ENCODE data around the gene NXPH3.
A peak's percentile ranks its signal among the peaks of the same experiment; 100 is the strongest.

Gene NXPH3

GRCh38 chr17:49570540-49571242 is 5.0 kb upstream of the NXPH3 start:
- Histone ChIP-seq H3K4me3 (ENCODE audit: low read length) (peak overlapping the region; percentile 82), H3K9ac (ENCODE audit: low read length) (peak overlapping the region; percentile 30; the same call in 1 of the 2 replicates), H3K36me3 (replicated peaks; ENCODE audit: low read depth, low read length) (no peaks in the 10 kb centered on the region), H3K27ac (ENCODE audit: low read length) (no peak overlapping the region), H3K4me2 (ENCODE audit: low read length) (peak overlapping the region; percentile 82), H3K9me3 (ENCODE audit: insufficient read depth, low read length) (no peaks in the 10 kb centered on the region), H4K20me1 (ENCODE audit: insufficient read depth, low read length) (no peaks in the 10 kb centered on the region), H3K27me3 (ENCODE audit: low read depth, low read length) (peaks cover 33% of the 10 kb centered on the region), H2AFZ (ENCODE audit: low read depth, low read length) (peak overlapping the region; percentile 90), H3K4me1 (ENCODE audit: low read length) (peaks cover 14% of the 10 kb centered on the region), H3K79me2 (ENCODE audit: low read length) (no peaks in the 10 kb centered on the region)
- TF ChIP-seq CTCF (IDR thresholded peaks at IDR 0.05; ENCODE audit: low read depth, low read length) = no peak
- TF ChIP-seq EZH2phosphoT487 (IDR thresholded peaks at IDR 0.05; ENCODE audit: low read depth) = no peak

- Histone ChIP-seq H3K9me3 (ENCODE audit: insufficient read depth, low read length) (no peaks in the 10 kb centered on the region), H3K4me1 (ENCODE audit: low read length) (peaks cover 8% of the 10 kb centered on the region; the same call in 1 of the 2 replicates), H3K9ac (ENCODE audit: low read length) (no peak overlapping the region), H3K27me3 (ENCODE audit: low read depth, low read length) (peaks cover 30% of the 10 kb centered on the region), H3K79me2 (ENCODE audit: low read length) (no peaks in the 10 kb centered on the region), H2AFZ (ENCODE audit: low read depth, low read length) (no peak overlapping the region), H4K20me1 (ENCODE audit: insufficient read depth, low read length) (no peaks in the 10 kb centered on the region), H3K27ac (ENCODE audit: low read length) (no peak overlapping the region), H3K36me3 (replicated peaks; ENCODE audit: low read depth, low read length) (no peaks in the 10 kb centered on the region), H3K4me3 (ENCODE audit: low read length) (no peak overlapping the region), H3K4me2 (ENCODE audit: low read length) (0 out of 2 replicates have a peak overlapping the region, but pooled peaks have one; percentile 13)
- no peak for TF ChIP-seq EZH2phosphoT487 (IDR thresholded peaks at IDR 0.05; ENCODE audit: low read depth)
- TF ChIP-seq CTCF (IDR thresholded peaks at IDR 0.05; ENCODE audit: low read depth, low read length) = no peak
These were observed 4.4 kb upstream of the NXPH3 start for GRCh38 chr17:49571283-49571682.

- Histone ChIP-seq H2AFZ (ENCODE audit: low read depth, low read length) (no peak overlapping the region), H3K36me3 (replicated peaks; ENCODE audit: low read depth, low read length) (no peaks in the 10 kb centered on the region), H3K4me1 (ENCODE audit: low read length) (peaks cover 7% of the 10 kb centered on the region; the same call in 1 of the 2 replicates), H3K4me2 (ENCODE audit: low read length) (no peak overlapping the region), H3K79me2 (ENCODE audit: low read length) (no peaks in the 10 kb centered on the region), H3K9me3 (ENCODE audit: insufficient read depth, low read length) (no peaks in the 10 kb centered on the region), H3K27me3 (ENCODE audit: low read depth, low read length) (peaks cover 30% of the 10 kb centered on the region), H3K27ac (ENCODE audit: low read length) (no peak overlapping the region), H3K4me3 (ENCODE audit: low read length) (no peak overlapping the region), H4K20me1 (ENCODE audit: insufficient read depth, low read length) (no peaks in the 10 kb centered on the region), H3K9ac (ENCODE audit: low read length) (no peak overlapping the region)
- TF ChIP-seq CTCF (IDR thresholded peaks at IDR 0.05; ENCODE audit: low read depth, low read length) = no peak
- no peak for TF ChIP-seq EZH2phosphoT487 (IDR thresholded peaks at IDR 0.05; ENCODE audit: low read depth)
These were observed 3.9 kb upstream of the NXPH3 start for GRCh38 chr17:49571764-49572163.

GRCh38 chr17:49572226-49572625 is 3.4 kb upstream of the NXPH3 start:
- Histone ChIP-seq H3K9me3 (ENCODE audit: insufficient read depth, low read length) (no peaks in the 10 kb centered on the region), H4K20me1 (ENCODE audit: insufficient read depth, low read length) (no peaks in the 10 kb centered on the region), H3K27ac (ENCODE audit: low read length) (no peak overlapping the region), H3K4me1 (ENCODE audit: low read length) (peaks cover 7% of the 10 kb centered on the region), H3K79me2 (ENCODE audit: low read length) (no peaks in the 10 kb centered on the region), H3K4me2 (ENCODE audit: low read length) (no peak overlapping the region), H2AFZ (ENCODE audit: low read depth, low read length) (no peak overlapping the region), H3K27me3 (ENCODE audit: low read depth, low read length) (peaks cover 30% of the 10 kb centered on the region), H3K9ac (ENCODE audit: low read length) (no peak overlapping the region), H3K36me3 (replicated peaks; ENCODE audit: low read depth, low read length) (no peaks in the 10 kb centered on the region), H3K4me3 (ENCODE audit: low read length) (no peak overlapping the region)
- TF ChIP-seq CTCF (IDR thresholded peaks at IDR 0.05; ENCODE audit: low read depth, low read length) = no peak
- no peak for TF ChIP-seq EZH2phosphoT487 (IDR thresholded peaks at IDR 0.05; ENCODE audit: low read depth)
